H1 (cell line): ENCODE measurements around the gene EXTL2. TPM values are rescaled to one million over a fixed set of nuclear protein-coding genes. Genes with fewer than 3 reads are reported as not detected.

Experiments used
- CTCF ChIA-PET: fragments of 300-600 bp; sonication (Branson Sonifier 250); formaldehyde crosslinking; loops from one replicate; lab custom pipeline; 2021; ENCODE audit not compliant: partially characterized antibody; lab: Charles Lee
- POLR2A ChIA-PET: fragments of 300-600 bp; sonication (Branson Sonifier 250); formaldehyde crosslinking; loops from one replicate; lab custom pipeline; 2021; ENCODE audit warnings: inconsistent platforms; ENCODE audit not compliant: partially characterized antibody; lab: Charles Lee
- DNase-seq, 2 experiments: peaks; one replicate each; pipeline versions ENCODE4 v3.0.0 to v3.0.0-alpha.2; 2010 to 2022; ENCODE audit warnings: low spot score in 2 of 2, low read depth in 1 of 2, mixed read lengths in 1 of 2
- FAIRE-seq: peaks from 2 replicates; lab custom pipeline; 2011; peaks lifted over from hg19 to GRCh38; lab: Jason Lieb, UNC
- H2AFZ ChIP-seq: 2 replicates; pipeline ENCODE4 v1.8.1; 2012; ENCODE audit warnings: low read length, inconsistent platforms
- H2AK5ac ChIP-seq: 2 replicates; pipeline ENCODE4 v1.6.1; 2013; ENCODE audit warnings: low read depth, low read length
- H2BK120ac ChIP-seq: replicated peaks from 2 replicates; pipeline ENCODE3; 2013; ENCODE audit warnings: low read depth, low read length, inconsistent platforms
- H2BK12ac ChIP-seq: 2 replicates; pipeline ENCODE4 v1.6.1; 2013; ENCODE audit warnings: low read depth, low read length
- H2BK15ac ChIP-seq: 2 replicates; pipeline ENCODE4 v1.6.1; 2013; ENCODE audit warnings: low read length
- H2BK20ac ChIP-seq: 2 replicates; pipeline ENCODE4 v1.6.1; 2013; ENCODE audit warnings: low read length
- H2BK5ac ChIP-seq: 2 replicates; pipeline ENCODE4 v1.6.1; 2013; ENCODE audit warnings: low read depth, low read length
- H3K14ac ChIP-seq: 2 replicates; pipeline ENCODE4 v1.6.1; 2013; ENCODE audit warnings: inconsistent platforms; ENCODE audit not compliant: insufficient read length
- H3K18ac ChIP-seq: 2 replicates; pipeline ENCODE4 v1.6.1; 2013; ENCODE audit warnings: low read length; ENCODE audit errors: extremely low read depth
- H3K23ac ChIP-seq: 2 replicates; pipeline ENCODE4 v1.6.1; 2013; ENCODE audit warnings: inconsistent platforms; ENCODE audit not compliant: insufficient read length
- H3K23me2 ChIP-seq: 2 replicates; pipeline ENCODE4 v1.6.1; 2013; ENCODE audit warnings: low read depth, low read length
- H3K27ac ChIP-seq: 2 replicates; pipeline ENCODE4 v1.6.1; 2011; ENCODE audit warnings: low read depth, low read length, inconsistent platforms
- H3K27me3 ChIP-seq, 4 experiments: replicated peaks in 1 of 4; 1 replicate in 1 of 4; 2 replicates in 3 of 4; pipeline versions ENCODE4 v1.6.1 to v1.8.1; 2011 to 2013; ENCODE audit warnings: low read length in 3 of 4, mild to moderate bottlenecking in 3 of 4, inconsistent platforms in 2 of 4, mixed read lengths in 2 of 4, moderate library complexity in 1 of 4; ENCODE audit not compliant: control insufficient read depth in 3 of 4, insufficient read depth in 3 of 4; ENCODE audit errors: extremely low read depth in 1 of 4
- H3K36me3 ChIP-seq, 4 experiments: 2 replicates each; pipeline versions ENCODE4 v1.6.1 to v1.8.1; 2011 to 2013; ENCODE audit warnings: mild to moderate bottlenecking in 4 of 4, low read length in 3 of 4, moderate library complexity in 2 of 4, control low read depth in 1 of 4, inconsistent platforms in 1 of 4; ENCODE audit not compliant: insufficient read depth in 4 of 4, control insufficient read depth in 2 of 4
- H3K4ac ChIP-seq: replicated peaks from 2 replicates; pipeline ENCODE3; 2013; ENCODE audit warnings: low read length, low read depth, mixed read lengths, inconsistent platforms; ENCODE audit not compliant: insufficient read length
- H3K4me1 ChIP-seq, 4 experiments: replicated peaks in 1 of 4; 1 replicate in 1 of 4; 2 replicates in 3 of 4; pipeline versions ENCODE4 v1.6.1 to v1.8.1; 2011 to 2013; ENCODE audit warnings: low read length in 3 of 4, inconsistent platforms in 2 of 4, mixed read lengths in 1 of 4; ENCODE audit not compliant: insufficient read depth in 4 of 4, control insufficient read depth in 3 of 4
- H3K4me2 ChIP-seq, 2 experiments: 2 replicates each; pipeline versions ENCODE4 v1.6.1 to v1.8.1; 2011 to 2013; ENCODE audit warnings: low read depth in 2 of 2, low read length in 2 of 2, control low read depth in 1 of 2, inconsistent platforms in 1 of 2, mild to moderate bottlenecking in 1 of 2; ENCODE audit not compliant: insufficient read depth in 1 of 2
- H3K4me3 ChIP-seq, 4 experiments: fragments of 200-600, 300-600 bp in 1 of 4; sonication (generic), shearing (Covaris generic), sonication (Bioruptor Twin) in 1 of 4; 2 replicates each; pipeline versions ENCODE4 v1.5.1 to v1.8.1; 2011 to 2016; ENCODE audit warnings: low read length in 4 of 4, low read depth in 3 of 4, control low read depth in 2 of 4, inconsistent platforms in 2 of 4, mild to moderate bottlenecking in 2 of 4, mixed read lengths in 1 of 4, moderate library complexity in 1 of 4; ENCODE audit not compliant: insufficient read depth in 2 of 4; ENCODE audit errors: extremely low read depth in 1 of 4
- H3K56ac ChIP-seq: replicated peaks from 2 replicates; pipeline ENCODE3; 2013; ENCODE audit warnings: low read depth, mild to moderate bottlenecking, mixed read lengths, low read length, inconsistent platforms; ENCODE audit not compliant: insufficient read length
- H3K79me1 ChIP-seq: 2 replicates; pipeline ENCODE4 v1.6.1; 2013; ENCODE audit warnings: low read depth, low read length, control low read depth
- H3K79me2 ChIP-seq, 2 experiments: 2 replicates each; pipeline versions ENCODE4 v1.6.1 to v1.8.1; 2012 to 2013; ENCODE audit warnings: low read length in 2 of 2, mild to moderate bottlenecking in 2 of 2, inconsistent platforms in 1 of 2; ENCODE audit not compliant: insufficient read depth in 2 of 2, control insufficient read depth in 1 of 2
- H3K9ac ChIP-seq, 4 experiments: replicated peaks in 1 of 4; 1 replicate in 1 of 4; 2 replicates in 3 of 4; pipeline versions ENCODE4 v1.6.1 to v1.8.1; 2011 to 2013; ENCODE audit warnings: low read depth in 3 of 4, low read length in 3 of 4, control low read depth in 2 of 4, mild to moderate bottlenecking in 2 of 4, moderate library complexity in 2 of 4, inconsistent platforms in 1 of 4; ENCODE audit errors: extremely low read depth in 1 of 4
- H3K9me3 ChIP-seq, 2 experiments: 2 replicates each; pipeline versions ENCODE4 v1.6.1 to v1.8.1; 2012 to 2013; ENCODE audit warnings: mild to moderate bottlenecking in 2 of 2, moderate library complexity in 2 of 2, control low read depth in 1 of 2, inconsistent platforms in 1 of 2, low read depth in 1 of 2, low read length in 1 of 2, mixed read lengths in 1 of 2; ENCODE audit not compliant: insufficient read depth in 2 of 2
- H4K20me1 ChIP-seq, 2 experiments: replicated peaks in 1 of 2; 2 replicates each; pipeline versions ENCODE3 to v1.8.1; 2011 to 2013; ENCODE audit warnings: inconsistent platforms in 2 of 2, low read length in 2 of 2, mild to moderate bottlenecking in 1 of 2; ENCODE audit not compliant: insufficient read depth in 2 of 2, control insufficient read depth in 1 of 2
- H4K5ac ChIP-seq: 2 replicates; pipeline ENCODE4 v1.6.1; 2013; ENCODE audit warnings: low read length, low read depth, mixed read lengths, inconsistent platforms; ENCODE audit not compliant: insufficient read length
- H4K8ac ChIP-seq: 2 replicates; pipeline ENCODE4 v1.8.0; 2013; ENCODE audit warnings: mild to moderate bottlenecking, moderate library complexity, low read length, inconsistent platforms; ENCODE audit not compliant: insufficient read depth; ENCODE audit errors: extremely low read depth
- H4K91ac ChIP-seq: replicated peaks from 2 replicates; pipeline ENCODE3; 2013; ENCODE audit warnings: low read length, mixed read lengths, inconsistent platforms; ENCODE audit not compliant: insufficient read length
- ATF2 ChIP-seq: IDR thresholded peaks from 2 replicates; pipeline ENCODE4 v1.6.1; 2012; ENCODE audit warnings: low read length, inconsistent platforms
- BCL11A ChIP-seq, 2 experiments: IDR thresholded peaks; one replicate each; pipeline ENCODE4 v1.6.1; 2011; ENCODE audit warnings: low read depth in 2 of 2, low read length in 2 of 2, mild to moderate bottlenecking in 2 of 2
- CBX8 ChIP-seq: fragments of 300-800, 300-1000 bp; sonication (generic); IDR thresholded peaks from 2 replicates; pipeline ENCODE4 v1.7.1; 2016; ENCODE audit warnings: low read depth, low read length, borderline replicate concordance
- CREB1 ChIP-seq: IDR thresholded peaks from 2 replicates; pipeline ENCODE4 v1.6.1; 2012; ENCODE audit warnings: inconsistent platforms
- E2F6 ChIP-seq: IDR thresholded peaks from 2 replicates; pipeline ENCODE4 v1.6.1; 2012; ENCODE audit warnings: inconsistent platforms
- EZH2 ChIP-seq: fragments of 200-600 bp; sonication (generic); IDR thresholded peaks from 2 replicates; pipeline ENCODE4 v1.7.1; 2012; ENCODE audit warnings: low read depth, mild to moderate bottlenecking, moderate library complexity, low read length, inconsistent platforms; ENCODE audit not compliant: severe bottlenecking
- FOSL1 ChIP-seq: IDR thresholded peaks from 2 replicates; pipeline ENCODE4 v1.6.1; 2011; ENCODE audit warnings: mild to moderate bottlenecking, low read depth, low read length, moderate library complexity; ENCODE audit not compliant: insufficient read depth
- KDM4A ChIP-seq: IDR thresholded peaks from one replicate; pipeline ENCODE4 v1.7.1; 2012; ENCODE audit warnings: low read depth, mild to moderate bottlenecking, moderate library complexity, low read length, inconsistent platforms; ENCODE audit not compliant: severe bottlenecking
- POU5F1 ChIP-seq: IDR thresholded peaks from 2 replicates; pipeline ENCODE4 v1.6.1; 2011; ENCODE audit warnings: low read depth, mild to moderate bottlenecking, low read length, moderate library complexity
- RNF2 ChIP-seq: fragments of 200-900, 300-1000 bp; sonication (generic); IDR thresholded peaks from 2 replicates; pipeline ENCODE4 v1.7.1; 2016; ENCODE audit warnings: borderline replicate concordance, low read depth, mild to moderate bottlenecking, antibody characterized with exemption, low read length; ENCODE audit not compliant: poor library complexity, severe bottlenecking; ENCODE audit errors: missing control alignments
- RXRA ChIP-seq: IDR thresholded peaks from 2 replicates; pipeline ENCODE4 v1.6.1; 2011; ENCODE audit warnings: low read depth, mild to moderate bottlenecking, low read length, moderate library complexity; ENCODE audit not compliant: insufficient read depth
- SRF ChIP-seq: IDR thresholded peaks from 2 replicates; pipeline ENCODE4 v1.6.1; 2011; ENCODE audit warnings: mild to moderate bottlenecking, low read depth, low read length, moderate library complexity
- WGBS, 2 experiments: shearing (Covaris generic) in 1 of 2; methylation state at CpG; one replicate each; pipeline versions ENCODE4 v1.1.6 to v1.1.7; 2013 to 2015; ENCODE audit warnings: low lambda C conversion rate in 2 of 2, mixed read lengths in 2 of 2, inconsistent platforms in 1 of 2, low coverage in 1 of 2, missing lambda C conversion rate in 1 of 2; ENCODE audit not compliant: insufficient replicate concordance in 2 of 2, insufficient coverage in 1 of 2, insufficient read length in 1 of 2; ENCODE audit errors: extremely low coverage in 1 of 2, missing lambda C conversion rate in 1 of 2; 5-methylcytosine and 5-hydroxymethylcytosine counted together
- polyA plus RNA-seq, 7 experiments: library from polyadenylated mRNA; depleted of rRNA in 3 of 7; stranded (reverse) in 5 of 7; unstranded in 2 of 7; fragments of >200 nt in 5 of 7; fragments of 200-250 nt in 2 of 7; gene quantifications; 1 replicate in 5 of 7; 2 replicates in 1 of 7; 4 replicates in 1 of 7; pipeline versions ENCODE4 v1.2.1 to v1.2.3, GENCODE V29; 2011 to 2013; ENCODE audit warnings: missing spikeins in 2 of 7, mixed read lengths in 2 of 7
- total RNA-seq: library from RNA; stranded (reverse); fragmentation: NEBNext Ultra II Directional; extraction: Animal tissue kit (Norgen Biotek cat#: 25700); gene quantifications from 2 replicates; pipeline ENCODE4 v1.2.1, GENCODE V29; 2021

Gene EXTL2
- total and polyA plus RNA-seq, 2 of the 8 experiments (the other 6 are each of a cell fraction or from before 2014, with no cell fraction given) = 27.1 to 54.7 TPM

- Histone ChIP-seq H4K20me1 (no peaks in the 10 kb centered on the region), H2BK20ac (no peak overlapping the region), H3K4me3 (no peak overlapping the region), H2AK5ac (no peak overlapping the region), H2BK15ac (no peak overlapping the region), H4K8ac (no peak overlapping the region), H3K79me2 (no peaks in the 10 kb centered on the region), H3K14ac (no peak overlapping the region), H3K36me3 (no peaks in the 10 kb centered on the region), H3K79me1 (no peaks in the 10 kb centered on the region), H3K4ac (no peak overlapping the region), H4K5ac (no peak overlapping the region), H3K23me2 (peaks cover 5% of the 10 kb centered on the region; the same call in 1 of the 2 replicates), H3K4me1 (peaks cover 0 to 4% (median 0%) of the 10 kb centered on the region in 4 experiments; a peak in 2 of 7 replicates), H2BK12ac (no peak overlapping the region), H2BK5ac (no peak overlapping the region), H3K27me3 (no peaks in the 10 kb centered on the region), H3K18ac (no peak overlapping the region), H3K9me3 (no peaks in the 10 kb centered on the region), H3K9ac (no peak overlapping the region), H3K4me2 (no peak overlapping the region), H3K56ac (no peak overlapping the region), H3K23ac (no peak overlapping the region), H2BK120ac (no peak overlapping the region), H4K91ac (no peak overlapping the region), H3K27ac (no peak overlapping the region), H2AFZ (no peak overlapping the region)
- POLR2A ChIA-PET = no interaction called here
- DNase-seq (no peak), FAIRE-seq (no peak)
- 94% methylated on average over 1 of the region's 1 CpG; no CpG with 5 or more reads in 1 of the 2 experiments for WGBS, 2 experiments
- CTCF ChIA-PET = no interaction called here
- TF ChIP-seq CREB1 = no peak
- no peak for TF ChIP-seq FOSL1
- no peak for TF ChIP-seq EZH2
- no peak for TF ChIP-seq KDM4A
- TF ChIP-seq ATF2 = no peak
- TF ChIP-seq SRF = no peak
- no peak for TF ChIP-seq RNF2
- no peak for TF ChIP-seq POU5F1
- TF ChIP-seq RXRA = no peak
- TF ChIP-seq CBX8 = no peak
- no peak for TF ChIP-seq BCL11A (IDR thresholded peaks at IDR 0.05; ENCODE audit: low read depth in 2 of 2, low read length in 2 of 2)
- no peak for TF ChIP-seq E2F6
Measured at GRCh38 chr1:100861379-100861778, 33.3 kb downstream of the EXTL2 start.
